ENCODE data around the gene CARS2.

Gene CARS2

GRCh38 chr13:110657196-110657595 lies 48.7 kb downstream of the CARS2 start:
- Histone ChIP-seq H3K79me2 (no peaks in the 10 kb centered on the region), H3K36me3 (ENCODE audit: control insufficient read depth, insufficient read depth, low read length) (no peaks in the 10 kb centered on the region), H3K9me3 (ENCODE audit: control insufficient read depth, low read length) (no peaks in the 10 kb centered on the region), H3K27me3 (ENCODE audit: control insufficient read depth, insufficient read depth, low read length) (no peaks in the 10 kb centered on the region), H3K4me2 (ENCODE audit: low read length) (no peak overlapping the region), H3K4me3 (ENCODE audit: low read depth, low read length) (no peak overlapping the region), H3K9ac (no peak overlapping the region), H2AFZ (no peak overlapping the region), H3K4me1 (no peaks in the 10 kb centered on the region), H3K27ac (no peak overlapping the region)
- TF ChIP-seq, protein P1, sequence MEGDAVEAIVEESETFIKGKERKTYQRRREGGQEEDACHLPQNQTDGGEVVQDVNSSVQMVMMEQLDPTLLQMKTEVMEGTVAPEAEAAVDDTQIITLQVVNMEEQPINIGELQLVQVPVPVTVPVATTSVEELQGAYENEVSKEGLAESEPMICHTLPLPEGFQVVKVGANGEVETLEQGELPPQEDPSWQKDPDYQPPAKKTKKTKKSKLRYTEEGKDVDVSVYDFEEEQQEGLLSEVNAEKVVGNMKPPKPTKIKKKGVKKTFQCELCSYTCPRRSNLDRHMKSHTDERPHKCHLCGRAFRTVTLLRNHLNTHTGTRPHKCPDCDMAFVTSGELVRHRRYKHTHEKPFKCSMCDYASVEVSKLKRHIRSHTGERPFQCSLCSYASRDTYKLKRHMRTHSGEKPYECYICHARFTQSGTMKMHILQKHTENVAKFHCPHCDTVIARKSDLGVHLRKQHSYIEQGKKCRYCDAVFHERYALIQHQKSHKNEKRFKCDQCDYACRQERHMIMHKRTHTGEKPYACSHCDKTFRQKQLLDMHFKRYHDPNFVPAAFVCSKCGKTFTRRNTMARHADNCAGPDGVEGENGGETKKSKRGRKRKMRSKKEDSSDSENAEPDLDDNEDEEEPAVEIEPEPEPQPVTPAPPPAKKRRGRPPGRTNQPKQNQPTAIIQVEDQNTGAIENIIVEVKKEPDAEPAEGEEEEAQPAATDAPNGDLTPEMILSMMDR (IDR thresholded peaks at IDR 0.05): no peak

DNA sequence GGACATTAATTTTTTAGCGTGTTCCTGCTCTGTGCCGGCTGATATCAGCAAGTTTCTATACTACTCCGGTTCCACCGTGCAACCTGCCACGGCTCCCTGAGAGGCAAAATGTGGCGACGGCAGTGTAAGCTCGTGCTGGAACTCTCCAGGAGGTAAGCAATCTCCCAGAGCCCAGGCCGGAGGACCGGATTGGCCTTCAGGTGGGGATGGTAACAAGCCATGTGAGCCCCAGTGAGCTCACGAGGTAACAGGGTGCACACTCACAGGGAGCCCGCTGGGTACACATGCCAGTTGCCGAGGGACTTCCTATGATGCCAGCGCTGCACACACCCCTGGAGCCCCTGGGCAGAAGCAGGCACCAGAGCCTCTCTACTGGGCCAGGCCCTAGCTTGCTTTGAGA lies 52.1 kb downstream of the CARS2 start:
- no peaks in the 10 kb centered on the region for H3K36me3 ChIP-seq (ENCODE audit: control insufficient read depth, insufficient read depth, low read length)
- TF ChIP-seq, protein P1 (IDR thresholded peaks at IDR 0.05): no peak

DNA sequence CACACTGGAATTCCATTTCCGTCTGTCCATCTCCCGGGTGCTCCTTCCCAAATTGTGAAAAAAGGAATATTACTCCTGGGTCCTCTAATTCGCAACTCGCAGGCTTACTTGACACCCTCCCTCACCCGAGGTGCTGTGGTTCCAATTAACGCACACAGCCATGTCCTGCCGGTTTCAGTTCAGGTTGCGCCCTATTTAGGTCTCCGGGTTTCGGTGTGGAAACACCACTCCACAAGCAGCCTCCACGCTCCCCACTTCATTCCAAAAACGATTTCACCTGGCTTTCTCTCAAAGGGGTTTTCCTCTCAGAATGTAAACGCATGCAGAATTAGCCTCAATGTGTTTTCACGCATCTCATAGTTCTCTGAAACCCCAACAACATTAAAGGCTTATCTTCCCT lies 52.6 kb downstream of the CARS2 start:
- H3K4me2 ChIP-seq (ENCODE audit: low read length): no peak overlapping the region
- H3K9me3 ChIP-seq (ENCODE audit: control insufficient read depth, low read length): no peaks in the 10 kb centered on the region
- no peak overlapping the region for H2AFZ ChIP-seq
- H3K27me3 ChIP-seq (ENCODE audit: control insufficient read depth, insufficient read depth, low read length): no peaks in the 10 kb centered on the region
- TF ChIP-seq, protein P1 (IDR thresholded peaks at IDR 0.05): no peak
- no peak overlapping the region for H3K9ac ChIP-seq
- no peaks in the 10 kb centered on the region for H3K79me2 ChIP-seq
- no peaks in the 10 kb centered on the region for H3K36me3 ChIP-seq (ENCODE audit: control insufficient read depth, insufficient read depth, low read length)
- H3K4me1 ChIP-seq: no peaks in the 10 kb centered on the region
- no peak overlapping the region for H3K27ac ChIP-seq
- no peak overlapping the region for H3K4me3 ChIP-seq (ENCODE audit: low read depth, low read length)

More for the DNA sequence above, 52.1 kb downstream of the CARS2 start:
- H3K4me1 ChIP-seq: no peaks in the 10 kb centered on the region
- H3K27me3 ChIP-seq (ENCODE audit: control insufficient read depth, insufficient read depth, low read length): no peaks in the 10 kb centered on the region
- H3K9me3 ChIP-seq (ENCODE audit: control insufficient read depth, low read length): no peaks in the 10 kb centered on the region
- no peak overlapping the region for H2AFZ ChIP-seq
- H3K27ac ChIP-seq: no peak overlapping the region
- H3K9ac ChIP-seq: no peak overlapping the region
- no peak overlapping the region for H3K4me2 ChIP-seq (ENCODE audit: low read length)
- H3K79me2 ChIP-seq: no peaks in the 10 kb centered on the region
- H3K4me3 ChIP-seq (ENCODE audit: low read depth, low read length): no peak overlapping the region

GRCh38 chr13:110652764-110653163 lies 53.2 kb downstream of the CARS2 start:
- Histone ChIP-seq H3K4me3 (ENCODE audit: low read depth, low read length) (no peak overlapping the region), H3K27me3 (ENCODE audit: control insufficient read depth, insufficient read depth, low read length) (no peaks in the 10 kb centered on the region), H3K27ac (no peak overlapping the region), H3K4me1 (no peaks in the 10 kb centered on the region), H3K9ac (no peak overlapping the region), H3K79me2 (no peaks in the 10 kb centered on the region), H3K9me3 (ENCODE audit: control insufficient read depth, low read length) (no peaks in the 10 kb centered on the region), H2AFZ (no peak overlapping the region), H3K36me3 (ENCODE audit: control insufficient read depth, insufficient read depth, low read length) (no peaks in the 10 kb centered on the region), H3K4me2 (ENCODE audit: low read length) (no peak overlapping the region)
- TF ChIP-seq, protein P1 (IDR thresholded peaks at IDR 0.05): no peak

GRCh38 chr13:110652231-110652730 lies 53.6 kb downstream of the CARS2 start:
- Histone ChIP-seq H3K4me1 (no peaks in the 10 kb centered on the region), H3K27me3 (ENCODE audit: control insufficient read depth, insufficient read depth, low read length) (no peaks in the 10 kb centered on the region), H3K9me3 (ENCODE audit: control insufficient read depth, low read length) (no peaks in the 10 kb centered on the region), H3K27ac (no peak overlapping the region), H3K36me3 (ENCODE audit: control insufficient read depth, insufficient read depth, low read length) (no peaks in the 10 kb centered on the region), H3K4me3 (ENCODE audit: low read depth, low read length) (no peak overlapping the region), H3K9ac (no peak overlapping the region), H3K4me2 (ENCODE audit: low read length) (no peak overlapping the region), H3K79me2 (no peaks in the 10 kb centered on the region), H2AFZ (no peak overlapping the region)
- TF ChIP-seq, protein P1 (IDR thresholded peaks at IDR 0.05): no peak
